ENCODE results near the gene TRPV3.
"Not testable (repeated sequence)": the region's sequence is repeated elsewhere in the genome, so short reads cannot be mapped to it uniquely, and the experiment has no call there.

Gene TRPV3

GRCh38 chr17:3466355-3466754 is 91.3 kb downstream of the TRPV3 start:
- DNase-seq, result not testable (repeated sequence)

Measured in NCI-H1694 (cell line).